Progenitor cell of endocrine pancreas (in vitro differentiated cells): ENCODE measurements around the gene SYCN. TPM values are rescaled to one million over a fixed set of nuclear protein-coding genes. Genes with fewer than 3 reads are reported as not detected.
A peak's percentile ranks its signal among the peaks of the same experiment; 100 is the strongest.

Experiments used
- DNase-seq: peaks from one replicate; pipeline ENCODE4 v3.0.0; 2021; ENCODE audit warnings: low spot score; ENCODE audit not compliant: unreplicated experiment
- H3K27ac Mint-ChIP-seq: 2 replicates; pipeline ENCODE4 v1.8.0; 2021; ENCODE audit warnings: mild to moderate bottlenecking, moderate library complexity, mixed read lengths
- H3K27me3 Mint-ChIP-seq: 2 replicates; pipeline ENCODE4 v1.8.0; 2021; ENCODE audit warnings: mixed read lengths
- H3K36me3 Mint-ChIP-seq: 2 replicates; pipeline ENCODE4 v1.8.0; 2022; ENCODE audit warnings: mixed read lengths; ENCODE audit not compliant: insufficient read depth
- H3K4me1 Mint-ChIP-seq: 2 replicates; pipeline ENCODE4 v1.8.0; 2021; ENCODE audit warnings: low read depth, mixed read lengths
- H3K4me3 Mint-ChIP-seq: 2 replicates; pipeline ENCODE4 v1.8.0; 2021; ENCODE audit warnings: low read depth, mild to moderate bottlenecking, moderate library complexity, mixed read lengths
- H3K9me3 Mint-ChIP-seq: 2 replicates; pipeline ENCODE4 v1.8.0; 2021; ENCODE audit warnings: low read depth, mixed read lengths
- total RNA-seq: library from RNA; stranded (reverse); gene quantifications from 2 replicates; pipeline ENCODE4 v1.2.1, GENCODE V29; 2021
- TF ChIP-seq, protein P1 (sequence below): fragments of 200-600 bp; sonication (generic); IDR thresholded peaks from one replicate; pipeline ENCODE4 v1.5.0; 2021; ENCODE audit warnings: antibody characterized with exemption, mild to moderate bottlenecking; ENCODE audit not compliant: unreplicated experiment

The SYCN gene
- total RNA-seq, 1 donor from 2014 or later, result not detected

DNA sequence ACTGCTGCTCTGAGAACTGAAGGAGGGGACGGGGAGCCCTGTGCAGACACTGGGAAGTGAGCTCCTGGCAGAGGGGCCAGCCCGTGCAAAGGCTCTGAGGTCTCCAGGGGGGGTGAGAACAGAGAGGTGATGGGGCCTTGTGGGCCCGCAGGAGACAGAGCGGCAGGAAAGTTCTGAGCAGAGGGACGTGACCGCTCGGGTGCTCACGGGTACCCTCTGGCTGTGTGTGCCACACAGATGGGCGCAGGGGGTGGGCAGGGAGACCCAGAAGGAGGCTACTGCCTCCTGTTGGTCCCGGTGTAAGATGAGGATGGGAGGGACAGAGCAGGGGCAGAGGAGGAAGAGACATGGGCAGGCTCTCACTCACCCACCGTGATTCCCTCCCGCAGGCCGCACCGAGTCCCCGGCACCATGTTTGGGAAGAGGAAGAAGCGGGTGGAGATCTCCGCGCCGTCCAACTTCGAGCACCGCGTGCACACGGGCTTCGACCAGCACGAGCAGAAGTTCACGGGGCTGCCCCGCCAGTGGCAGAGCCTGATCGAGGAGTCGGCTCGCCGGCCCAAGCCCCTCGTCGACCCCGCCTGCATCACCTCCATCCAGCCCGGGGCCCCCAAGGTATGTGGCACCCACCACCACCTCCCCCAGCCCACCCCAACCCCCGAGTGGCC is 34.8 kb downstream of the SYCN start:
- Mint-ChIP-seq H3K4me3 (no peak overlapping the region), H3K27ac (no peak overlapping the region), H3K36me3 (peaks cover 6% of the 10 kb centered on the region), H3K27me3 (no peaks in the 10 kb centered on the region), H3K9me3 (no peaks in the 10 kb centered on the region), H3K4me1 (peaks cover 12% of the 10 kb centered on the region)
- TF ChIP-seq, protein P1, sequence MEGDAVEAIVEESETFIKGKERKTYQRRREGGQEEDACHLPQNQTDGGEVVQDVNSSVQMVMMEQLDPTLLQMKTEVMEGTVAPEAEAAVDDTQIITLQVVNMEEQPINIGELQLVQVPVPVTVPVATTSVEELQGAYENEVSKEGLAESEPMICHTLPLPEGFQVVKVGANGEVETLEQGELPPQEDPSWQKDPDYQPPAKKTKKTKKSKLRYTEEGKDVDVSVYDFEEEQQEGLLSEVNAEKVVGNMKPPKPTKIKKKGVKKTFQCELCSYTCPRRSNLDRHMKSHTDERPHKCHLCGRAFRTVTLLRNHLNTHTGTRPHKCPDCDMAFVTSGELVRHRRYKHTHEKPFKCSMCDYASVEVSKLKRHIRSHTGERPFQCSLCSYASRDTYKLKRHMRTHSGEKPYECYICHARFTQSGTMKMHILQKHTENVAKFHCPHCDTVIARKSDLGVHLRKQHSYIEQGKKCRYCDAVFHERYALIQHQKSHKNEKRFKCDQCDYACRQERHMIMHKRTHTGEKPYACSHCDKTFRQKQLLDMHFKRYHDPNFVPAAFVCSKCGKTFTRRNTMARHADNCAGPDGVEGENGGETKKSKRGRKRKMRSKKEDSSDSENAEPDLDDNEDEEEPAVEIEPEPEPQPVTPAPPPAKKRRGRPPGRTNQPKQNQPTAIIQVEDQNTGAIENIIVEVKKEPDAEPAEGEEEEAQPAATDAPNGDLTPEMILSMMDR, result no peak
- DNase-seq, result no peak

DNA sequence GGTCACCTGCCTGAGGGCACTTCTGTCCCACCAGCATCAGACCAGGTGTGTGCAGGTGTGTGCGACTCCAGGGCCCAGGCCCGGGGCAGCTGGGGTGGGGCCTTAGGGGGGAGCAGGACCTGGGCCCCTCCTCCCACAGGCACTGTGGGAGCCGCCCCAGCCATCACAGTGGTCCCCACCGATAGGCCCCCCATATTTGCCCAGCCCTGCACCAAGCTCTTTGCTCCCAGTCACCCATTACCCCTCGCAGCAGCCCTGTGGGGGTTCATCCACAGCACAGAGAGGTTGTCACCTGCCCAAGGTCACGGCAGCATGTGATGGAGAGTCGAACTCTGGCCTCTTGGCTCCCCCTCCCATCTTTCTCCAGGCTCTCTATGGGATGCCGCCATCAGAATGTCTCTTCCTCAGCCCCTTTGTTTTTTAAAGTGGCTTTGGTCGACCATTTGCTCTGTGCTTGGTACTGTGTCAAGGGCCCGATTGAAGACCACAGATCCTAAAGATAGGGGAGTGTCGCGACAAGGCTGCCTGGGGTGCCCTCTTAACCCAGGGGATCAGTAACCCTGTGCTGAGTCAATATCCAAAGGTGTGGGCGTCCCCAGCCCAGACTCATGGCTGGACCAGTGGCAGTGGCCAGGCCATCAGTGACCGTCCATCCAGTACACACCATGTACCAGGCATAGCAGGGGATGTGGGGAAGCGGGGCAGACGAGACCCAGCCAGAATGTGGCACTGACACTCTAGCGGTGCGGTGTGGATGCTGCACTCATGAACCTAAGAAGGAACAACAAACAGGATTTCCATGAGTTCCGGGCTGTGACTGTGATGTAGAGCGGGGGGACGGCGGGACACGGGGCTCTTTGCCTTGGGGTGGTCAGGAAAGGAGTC is 35.6 kb downstream of the SYCN start:
- Mint-ChIP-seq H3K4me1 (peaks cover 13% of the 10 kb centered on the region), H3K4me3 (no peak overlapping the region)

DNA sequence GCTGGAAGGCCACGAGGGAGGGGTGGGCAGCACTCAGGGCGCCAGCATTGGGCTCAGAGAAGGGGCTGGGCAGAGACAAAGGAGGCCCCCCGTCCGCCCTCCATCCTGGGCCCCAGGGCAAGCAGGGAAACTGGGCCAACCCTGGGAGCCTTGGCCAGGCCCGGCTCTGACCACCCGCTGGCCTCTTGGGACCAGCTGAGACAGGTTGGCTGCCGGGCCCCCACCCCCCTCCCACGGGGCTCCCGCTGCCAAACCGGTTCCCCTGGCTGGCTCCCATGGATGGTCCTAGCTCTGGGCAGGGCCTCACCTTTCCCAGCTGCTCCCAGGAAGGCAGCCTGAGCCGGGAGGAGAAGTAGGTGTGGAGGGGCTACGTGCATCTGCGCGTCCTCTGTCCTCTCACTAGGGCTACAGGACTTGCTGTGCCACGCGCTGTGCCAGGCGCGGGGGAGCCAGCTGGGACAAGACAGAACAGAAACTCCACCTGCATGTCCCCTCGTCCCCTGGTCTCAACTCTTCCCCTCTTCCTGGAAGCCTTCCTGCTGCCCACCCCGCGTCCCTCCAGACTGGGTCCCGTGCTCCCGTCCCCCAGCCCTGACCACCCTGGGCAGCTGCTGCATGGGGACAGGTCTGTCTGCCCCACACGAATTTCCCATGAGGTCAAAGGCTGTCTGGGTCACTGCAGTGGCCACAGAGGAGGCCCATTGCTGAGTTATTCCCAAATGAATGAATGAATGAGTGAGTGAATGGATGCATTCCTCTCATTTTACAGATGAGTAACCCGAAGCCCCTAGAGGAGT is 36.4 kb downstream of the SYCN start:
- TF ChIP-seq, protein P1, result no peak
- Mint-ChIP-seq H3K27me3 (no peaks in the 10 kb centered on the region), H3K27ac (peak overlapping the region; percentile 91), H3K9me3 (no peaks in the 10 kb centered on the region), H3K36me3 (peaks cover 5% of the 10 kb centered on the region), H3K4me3 (no peak overlapping the region), H3K4me1 (peaks cover 15% of the 10 kb centered on the region)
- peak; percentile 52 for DNase-seq

More for the DNA sequence above, 35.6 kb downstream of the SYCN start:
- Mint-ChIP-seq H3K9me3 (no peaks in the 10 kb centered on the region), H3K36me3 (peaks cover 6% of the 10 kb centered on the region), H3K27ac (no peak overlapping the region), H3K27me3 (no peaks in the 10 kb centered on the region)
- TF ChIP-seq, protein P1, result no peak
- no peak for DNase-seq

DNA sequence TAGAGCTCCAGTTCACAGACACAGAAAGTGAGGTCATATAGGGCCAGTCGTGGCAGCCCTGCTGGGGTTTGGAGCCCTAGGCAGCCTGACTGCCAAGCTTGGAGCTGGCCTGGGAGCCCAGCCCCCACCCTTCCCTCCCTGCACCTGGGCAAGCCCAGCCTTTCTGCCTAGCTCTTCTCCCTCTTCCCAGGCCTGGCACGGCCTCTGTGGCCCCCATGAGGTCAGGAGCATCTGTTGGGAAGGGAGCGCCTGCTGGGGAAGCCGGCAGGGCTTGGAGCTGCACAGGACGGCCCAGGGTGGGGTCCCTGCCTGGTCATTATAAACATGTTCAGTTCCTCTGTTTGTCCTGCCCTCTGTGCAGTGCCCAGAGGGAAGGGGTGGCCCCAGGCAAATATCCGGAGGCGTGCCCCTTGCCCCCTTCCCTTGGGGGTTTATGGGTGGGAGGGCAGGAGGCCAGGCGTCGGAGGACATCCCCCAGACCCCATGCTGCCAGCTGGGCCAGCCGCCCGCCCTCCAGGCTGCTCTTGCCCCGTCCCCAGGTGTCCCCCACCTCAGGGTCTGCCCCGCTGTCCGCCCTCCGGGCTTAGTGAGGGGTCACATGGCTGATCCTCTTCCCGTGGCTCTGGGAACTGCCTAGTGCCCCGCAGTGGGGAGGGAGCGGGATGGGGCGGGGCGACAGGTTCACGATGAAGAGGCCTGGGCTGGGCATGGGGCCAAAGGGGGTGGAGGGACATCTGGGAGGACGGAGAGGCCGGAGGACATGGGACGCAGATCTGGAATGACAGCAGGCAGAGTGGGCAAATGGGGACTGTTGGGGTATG is 37.3 kb downstream of the SYCN start:
- DNase-seq, result no peak
- TF ChIP-seq, protein P1, result no peak
- H3K27ac Mint-ChIP-seq, result peak overlapping the region; percentile 91
- H3K9me3 Mint-ChIP-seq, result no peaks in the 10 kb centered on the region
- peaks cover 4% of the 10 kb centered on the region for H3K36me3 Mint-ChIP-seq
- H3K4me3 Mint-ChIP-seq, result no peak overlapping the region
- H3K27me3 Mint-ChIP-seq, result no peaks in the 10 kb centered on the region
- H3K4me1 Mint-ChIP-seq, result peaks cover 17% of the 10 kb centered on the region
